GM23338 (cell line): ENCODE data around the gene FBXL4. TPM values are rescaled to one million over a fixed set of nuclear protein-coding genes. Genes with fewer than 3 reads are reported as not detected.

Experiments
- ATAC-seq: fragments of 200-7000 bp; cut with Tn5 transposase; 3 replicates; pipeline ENCODE4 v1.9.1; 2020
- DNase-seq: peaks from one replicate; pipeline ENCODE4 v3.0.0-alpha.2; 2015; ENCODE audit warnings: low spot score
- H2AFZ ChIP-seq: fragments of 200-600 bp; sonication (generic); 2 replicates; pipeline ENCODE4 v1.8.0; 2016; ENCODE audit warnings: antibody characterized with exemption, mild to moderate bottlenecking, moderate library complexity
- H3F3A ChIP-seq: fragments of 200-600 bp; sonication (generic); replicated peaks from 2 replicates; pipeline ENCODE4 v1.8.0; 2017; ENCODE audit warnings: antibody characterized with exemption, mixed run types, low read depth
- H3K27ac ChIP-seq: fragments of 200-600 bp; sonication (generic); 2 replicates; pipeline ENCODE4 v1.6.1; 2016; ENCODE audit warnings: low read depth
- H3K27me3 ChIP-seq: fragments of 200-600 bp; sonication (generic); 2 replicates; pipeline ENCODE4 v1.8.0; 2016; ENCODE audit warnings: mild to moderate bottlenecking, mixed run types, moderate library complexity; ENCODE audit not compliant: insufficient read depth
- H3K36me3 ChIP-seq: fragments of 200-600 bp; sonication (generic); 2 replicates; pipeline ENCODE4 v1.8.0; 2016; ENCODE audit warnings: mild to moderate bottlenecking; ENCODE audit not compliant: insufficient read depth
- H3K4me1 ChIP-seq: fragments of 200-600 bp; sonication (generic); 2 replicates; pipeline ENCODE4 v1.8.0; 2016; ENCODE audit warnings: mild to moderate bottlenecking, moderate library complexity; ENCODE audit not compliant: insufficient read depth
- H3K4me2 ChIP-seq: fragments of 200-600 bp; sonication (generic); 2 replicates; pipeline ENCODE4 v1.7.1; 2017; ENCODE audit warnings: mixed run types
- H3K4me3 ChIP-seq: fragments of 200-600 bp; sonication (generic); 2 replicates; pipeline ENCODE4 v1.6.1; 2016; ENCODE audit warnings: mixed run types
- H3K79me2 ChIP-seq: fragments of 200-600 bp; sonication (generic); replicated peaks from 2 replicates; pipeline ENCODE4 v1.8.0; 2017; ENCODE audit warnings: mild to moderate bottlenecking; ENCODE audit not compliant: insufficient read depth
- H3K9me2 ChIP-seq: fragments of 200-600 bp; sonication (generic); 2 replicates; pipeline ENCODE4 v1.8.0; 2017; ENCODE audit not compliant: insufficient read depth
- H4K20me1 ChIP-seq: fragments of 200-600 bp; sonication (generic); replicated peaks from 2 replicates; pipeline ENCODE4 v1.8.0; 2017; ENCODE audit warnings: mild to moderate bottlenecking; ENCODE audit not compliant: insufficient read depth
- H3K27ac Mint-ChIP-seq: 2 replicates; pipeline ENCODE4 v1.8.0; 2020; ENCODE audit warnings: inconsistent platforms, mild to moderate bottlenecking, moderate library complexity, mixed read lengths
- H3K27me3 Mint-ChIP-seq: 3 replicates; pipeline ENCODE4 v1.8.0; 2022; ENCODE audit warnings: low read depth, mild to moderate bottlenecking, moderate library complexity, mixed read lengths, inconsistent platforms; ENCODE audit not compliant: insufficient read depth, poor library complexity
- H3K36me3 Mint-ChIP-seq: 3 replicates; pipeline ENCODE4 v1.8.0; 2021; ENCODE audit warnings: low read depth, mild to moderate bottlenecking, inconsistent platforms, moderate library complexity, mixed read lengths
- H3K4me1 Mint-ChIP-seq: 3 replicates; pipeline ENCODE4 v1.8.0; 2020; ENCODE audit warnings: mild to moderate bottlenecking, inconsistent platforms, mixed read lengths
- H3K4me3 Mint-ChIP-seq: 3 replicates; pipeline ENCODE4 v1.8.0; 2021; ENCODE audit warnings: moderate library complexity, mild to moderate bottlenecking, inconsistent platforms, mixed read lengths
- H3K9me3 Mint-ChIP-seq: 3 replicates; pipeline ENCODE4 v1.8.0; 2020; ENCODE audit warnings: moderate library complexity, mild to moderate bottlenecking, inconsistent platforms, mixed read lengths
- CREB1 ChIP-seq: fragments of 250-450 bp; sonication (Bioruptor Pico); IDR thresholded peaks from 2 replicates; pipeline ENCODE4 v1.5.0; 2020; ENCODE audit warnings: low read depth, mild to moderate bottlenecking, moderate library complexity
- EZH2phosphoT487 ChIP-seq: fragments of 200-600 bp; sonication (generic); IDR thresholded peaks from one replicate; pipeline ENCODE4 v1.8.1; 2018; ENCODE audit warnings: antibody characterized with exemption; ENCODE audit not compliant: unreplicated experiment
- NANOG ChIP-seq: IDR thresholded peaks from 2 replicates; pipeline ENCODE4 v1.6.1; 2016; ENCODE audit warnings: antibody characterized with exemption, borderline replicate concordance
- POLR2AphosphoS5 ChIP-seq: IDR thresholded peaks from 2 replicates; pipeline ENCODE4 v1.6.1; 2016; ENCODE audit warnings: antibody characterized with exemption, low read depth
- STAT1 ChIP-seq: IDR thresholded peaks from one replicate; pipeline ENCODE4 v1.6.1; 2016; ENCODE audit warnings: antibody characterized with exemption; ENCODE audit not compliant: unreplicated experiment
- ZNF114 ChIP-seq: fragments of 250-450 bp; sonication (Bioruptor Pico); IDR thresholded peaks from 2 replicates; pipeline ENCODE4 v1.5.0; 2020; ENCODE audit warnings: mild to moderate bottlenecking, moderate library complexity
- ZNF331 ChIP-seq: fragments of 250-450 bp; sonication (Bioruptor Pico); IDR thresholded peaks from 2 replicates; pipeline ENCODE4 v1.5.0; 2020; ENCODE audit warnings: low read depth, mild to moderate bottlenecking, moderate library complexity
- polyA plus RNA-seq: library from polyadenylated mRNA; unstranded; fragments of >200 nt; fragmentation: Nextera tagmentation; extraction: Ambion mirVana; gene quantifications from 2 replicates; pipeline ENCODE4 v1.2.1, GENCODE V29; 2016
- total RNA-seq: library from RNA; depleted of rRNA; stranded (reverse); fragments of >200 nt; shearing (Covaris generic); gene quantifications from 2 replicates; pipeline ENCODE4 v1.2.3, GENCODE V29; 2014
- TF ChIP-seq, protein P1 (sequence below): IDR thresholded peaks from 2 replicates; pipeline ENCODE4 v1.6.1; 2016; ENCODE audit warnings: antibody characterized with exemption
- TF ChIP-seq, protein P2 (sequence below), 2 experiments: fragments of 200-600 bp in 1 of 2; sonication (generic) in 1 of 2; conservative IDR thresholded peaks; 2 replicates each; pipeline versions ENCODE4 v1.5.1 to v1.6.1; 2016 to 2017; ENCODE audit warnings: antibody characterized with exemption in 2 of 2, low read depth in 2 of 2, mild to moderate bottlenecking in 2 of 2, moderate library complexity in 1 of 2

FBXL4 gene
- total and polyA plus RNA-seq, 2 experiments from 2014 or later = 8.5 to 23.4 TPM

DNA sequence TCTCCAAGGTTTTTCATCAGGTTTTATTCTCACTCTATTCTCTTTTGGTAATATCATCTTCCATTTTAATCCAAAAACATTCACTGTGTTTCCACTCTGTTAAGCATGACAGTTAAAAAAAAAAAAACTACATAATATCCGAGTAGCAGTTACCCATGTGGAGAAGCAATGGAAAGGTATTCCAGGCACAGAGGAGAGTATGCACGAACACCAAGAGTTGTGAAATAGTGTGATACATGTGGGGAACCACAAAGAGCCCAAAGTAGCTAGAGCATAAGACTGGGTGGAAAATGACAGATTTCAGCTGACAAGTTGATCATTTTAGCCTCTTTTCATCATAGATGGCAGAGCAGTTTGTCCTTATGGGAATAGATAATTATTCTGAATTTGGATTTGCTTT lies 19.9 kb upstream of the FBXL4 start:
- no peak for TF ChIP-seq ZNF331 (CRISPR knock-in tag)
- Histone ChIP-seq H3K36me3 (no peaks in the 10 kb centered on the region), H2AFZ (no peak overlapping the region), H4K20me1 (no peaks in the 10 kb centered on the region), H3K27me3 (no peaks in the 10 kb centered on the region), H3K4me1 (peaks cover 14% of the 10 kb centered on the region), H3K79me2 (no peaks in the 10 kb centered on the region), H3K27ac (no peak overlapping the region), H3K4me2 (no peak overlapping the region), H3F3A (no peaks in the 10 kb centered on the region), H3K4me3 (no peak overlapping the region), H3K9me2 (peaks cover 10% of the 10 kb centered on the region)
- ATAC-seq (no peak), DNase-seq (no peak)
- Mint-ChIP-seq H3K4me3 (no peak overlapping the region), H3K27ac (no peak overlapping the region), H3K4me1 (peaks cover 10% of the 10 kb centered on the region), H3K36me3 (no peaks in the 10 kb centered on the region), H3K27me3 (peaks cover 2% of the 10 kb centered on the region), H3K9me3 (no peaks in the 10 kb centered on the region; the same call in 2 of the 3 replicates)

DNA sequence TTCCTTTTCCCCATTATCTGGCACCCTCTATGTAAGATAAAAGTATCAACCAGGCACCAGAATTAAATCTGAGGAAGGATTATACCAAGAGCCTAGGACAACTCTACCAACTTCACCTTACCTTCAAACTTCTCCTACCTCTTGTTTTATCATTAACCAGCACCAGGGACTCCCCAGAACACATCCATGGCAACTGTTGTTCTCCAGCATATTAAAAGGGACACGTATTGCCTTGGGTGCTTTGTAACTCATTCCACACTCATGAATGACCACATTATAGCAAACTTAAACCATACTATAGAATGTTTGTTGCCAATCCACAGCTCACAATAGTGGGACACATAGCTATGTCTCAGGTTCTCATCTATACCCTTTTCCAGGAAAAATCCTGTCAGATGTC lies 11.9 kb upstream of the FBXL4 start:
- Histone ChIP-seq H3F3A (no peaks in the 10 kb centered on the region), H3K4me2 (no peak overlapping the region), H3K79me2 (no peaks in the 10 kb centered on the region), H3K4me1 (no peaks in the 10 kb centered on the region), H3K27me3 (no peaks in the 10 kb centered on the region), H3K27ac (no peak overlapping the region), H3K9me2 (no peaks in the 10 kb centered on the region), H3K4me3 (no peak overlapping the region), H4K20me1 (no peaks in the 10 kb centered on the region), H2AFZ (no peak overlapping the region), H3K36me3 (no peaks in the 10 kb centered on the region)
- ATAC-seq (no peak), DNase-seq (no peak)
- no peak overlapping the region for H3K27ac Mint-ChIP-seq
- H3K36me3 Mint-ChIP-seq = no peaks in the 10 kb centered on the region
- H3K4me3 Mint-ChIP-seq = no peak overlapping the region
- no peaks in the 10 kb centered on the region for H3K27me3 Mint-ChIP-seq
- H3K9me3 Mint-ChIP-seq = no peaks in the 10 kb centered on the region
- TF ChIP-seq, protein P1, sequence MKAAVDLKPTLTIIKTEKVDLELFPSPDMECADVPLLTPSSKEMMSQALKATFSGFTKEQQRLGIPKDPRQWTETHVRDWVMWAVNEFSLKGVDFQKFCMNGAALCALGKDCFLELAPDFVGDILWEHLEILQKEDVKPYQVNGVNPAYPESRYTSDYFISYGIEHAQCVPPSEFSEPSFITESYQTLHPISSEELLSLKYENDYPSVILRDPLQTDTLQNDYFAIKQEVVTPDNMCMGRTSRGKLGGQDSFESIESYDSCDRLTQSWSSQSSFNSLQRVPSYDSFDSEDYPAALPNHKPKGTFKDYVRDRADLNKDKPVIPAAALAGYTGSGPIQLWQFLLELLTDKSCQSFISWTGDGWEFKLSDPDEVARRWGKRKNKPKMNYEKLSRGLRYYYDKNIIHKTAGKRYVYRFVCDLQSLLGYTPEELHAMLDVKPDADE = no peak
- TF ChIP-seq NANOG = no peak
- TF ChIP-seq EZH2phosphoT487 = no peak
- TF ChIP-seq STAT1 = no peak
- TF ChIP-seq ZNF114 (CRISPR knock-in tag) = no peak
- no peak for TF ChIP-seq CREB1 (CRISPR knock-in tag)
- TF ChIP-seq POLR2AphosphoS5 = no peak
- H3K4me1 Mint-ChIP-seq = no peaks in the 10 kb centered on the region

DNA sequence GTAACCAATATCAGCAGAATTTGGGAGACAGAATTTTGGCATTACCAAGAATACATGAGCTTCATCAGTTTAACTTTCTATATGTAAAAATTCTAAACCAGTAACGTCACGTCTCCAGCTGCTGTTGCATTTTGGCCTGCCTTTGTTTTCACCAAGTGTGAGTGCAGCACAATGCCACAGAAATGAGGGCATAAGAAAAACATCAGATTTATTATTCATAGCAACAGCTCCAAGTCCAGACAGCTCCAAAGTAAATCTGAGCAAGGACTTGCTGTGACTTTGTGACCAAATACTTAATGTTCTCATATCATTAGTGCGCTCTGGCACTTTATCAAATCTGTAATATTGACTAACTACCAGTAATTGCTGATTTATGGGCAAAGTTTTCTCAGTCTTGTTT lies 11.0 kb upstream of the FBXL4 start:
- no peaks in the 10 kb centered on the region for H3K36me3 ChIP-seq
- H2AFZ ChIP-seq = peak overlapping the region; percentile 44; the same call in 1 of the 2 replicates
- ATAC-seq (no peak), DNase-seq (no peak)
- Mint-ChIP-seq H3K4me1 (no peaks in the 10 kb centered on the region), H3K9me3 (no peaks in the 10 kb centered on the region), H3K4me3 (no peak overlapping the region), H3K36me3 (no peaks in the 10 kb centered on the region), H3K27me3 (no peaks in the 10 kb centered on the region), H3K27ac (no peak overlapping the region)
- H3K27me3 ChIP-seq = no peaks in the 10 kb centered on the region
- no peaks in the 10 kb centered on the region for H3F3A ChIP-seq
- H3K4me1 ChIP-seq = no peaks in the 10 kb centered on the region
- no peak overlapping the region for H3K4me3 ChIP-seq
- no peaks in the 10 kb centered on the region for H3K9me2 ChIP-seq
- H3K4me2 ChIP-seq = no peak overlapping the region
- H3K27ac ChIP-seq = no peak overlapping the region
- H4K20me1 ChIP-seq = no peaks in the 10 kb centered on the region
- H3K79me2 ChIP-seq = no peaks in the 10 kb centered on the region
- TF ChIP-seq ZNF114 (CRISPR knock-in tag) (no peak), ZNF331 (CRISPR knock-in tag) (no peak), STAT1 (no peak), CREB1 (CRISPR knock-in tag) (no peak)
- TF ChIP-seq, protein P2, sequence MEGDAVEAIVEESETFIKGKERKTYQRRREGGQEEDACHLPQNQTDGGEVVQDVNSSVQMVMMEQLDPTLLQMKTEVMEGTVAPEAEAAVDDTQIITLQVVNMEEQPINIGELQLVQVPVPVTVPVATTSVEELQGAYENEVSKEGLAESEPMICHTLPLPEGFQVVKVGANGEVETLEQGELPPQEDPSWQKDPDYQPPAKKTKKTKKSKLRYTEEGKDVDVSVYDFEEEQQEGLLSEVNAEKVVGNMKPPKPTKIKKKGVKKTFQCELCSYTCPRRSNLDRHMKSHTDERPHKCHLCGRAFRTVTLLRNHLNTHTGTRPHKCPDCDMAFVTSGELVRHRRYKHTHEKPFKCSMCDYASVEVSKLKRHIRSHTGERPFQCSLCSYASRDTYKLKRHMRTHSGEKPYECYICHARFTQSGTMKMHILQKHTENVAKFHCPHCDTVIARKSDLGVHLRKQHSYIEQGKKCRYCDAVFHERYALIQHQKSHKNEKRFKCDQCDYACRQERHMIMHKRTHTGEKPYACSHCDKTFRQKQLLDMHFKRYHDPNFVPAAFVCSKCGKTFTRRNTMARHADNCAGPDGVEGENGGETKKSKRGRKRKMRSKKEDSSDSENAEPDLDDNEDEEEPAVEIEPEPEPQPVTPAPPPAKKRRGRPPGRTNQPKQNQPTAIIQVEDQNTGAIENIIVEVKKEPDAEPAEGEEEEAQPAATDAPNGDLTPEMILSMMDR (conservative IDR thresholded peaks at IDR 0.05; ENCODE audit: low read depth in 2 of 2) = no peak
